ENCODE data around the gene TRIP12.

TRIP12 gene

DNA sequence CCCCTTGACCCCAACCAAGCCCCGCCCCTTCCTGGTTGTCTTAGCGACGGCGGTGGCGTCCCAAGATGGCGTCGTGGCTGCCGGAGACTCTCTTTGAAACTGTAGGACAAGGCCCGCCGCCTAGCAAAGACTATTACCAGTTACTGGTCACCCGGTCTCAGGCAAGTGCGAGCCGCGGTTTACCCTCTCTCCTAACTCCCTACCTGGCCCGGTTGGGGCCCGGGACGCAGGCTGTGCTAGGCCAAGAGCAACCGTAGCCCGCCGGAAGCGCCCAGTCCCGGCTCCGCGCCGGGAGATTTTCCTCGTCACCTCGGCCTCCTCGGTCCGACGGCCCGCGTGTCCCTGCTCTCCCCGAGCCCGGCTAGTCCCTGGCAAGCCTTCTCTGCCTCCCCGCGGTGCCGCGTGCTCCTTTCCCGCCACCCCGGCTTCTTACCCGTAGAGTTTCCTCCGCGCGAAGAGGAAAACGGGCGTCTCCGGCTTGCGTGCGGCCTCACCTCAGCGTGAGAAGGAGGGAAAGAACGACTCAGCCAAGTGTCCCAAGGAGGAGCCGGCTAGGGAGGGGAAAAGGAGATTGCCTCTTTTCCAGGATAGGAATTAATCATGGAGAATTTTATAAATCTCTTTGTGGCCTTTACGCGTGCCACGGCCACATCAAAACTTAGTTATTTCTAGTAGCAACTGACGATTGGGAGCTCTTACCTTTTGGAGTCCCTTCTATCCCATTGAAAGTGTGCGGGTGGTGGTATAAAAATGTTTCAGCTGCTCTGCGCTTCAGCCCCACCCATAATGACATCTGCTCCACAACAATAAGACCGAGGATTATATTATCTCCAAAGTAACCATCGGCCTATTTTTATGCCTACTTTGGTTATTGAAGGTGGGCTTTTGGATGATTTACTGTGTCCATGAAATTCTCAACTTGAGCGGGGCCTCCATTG is 909 bp upstream of the TRIP12 start, which contains the start of gene FBXO36 (continued):
- TF ChIP-seq, protein P1, sequence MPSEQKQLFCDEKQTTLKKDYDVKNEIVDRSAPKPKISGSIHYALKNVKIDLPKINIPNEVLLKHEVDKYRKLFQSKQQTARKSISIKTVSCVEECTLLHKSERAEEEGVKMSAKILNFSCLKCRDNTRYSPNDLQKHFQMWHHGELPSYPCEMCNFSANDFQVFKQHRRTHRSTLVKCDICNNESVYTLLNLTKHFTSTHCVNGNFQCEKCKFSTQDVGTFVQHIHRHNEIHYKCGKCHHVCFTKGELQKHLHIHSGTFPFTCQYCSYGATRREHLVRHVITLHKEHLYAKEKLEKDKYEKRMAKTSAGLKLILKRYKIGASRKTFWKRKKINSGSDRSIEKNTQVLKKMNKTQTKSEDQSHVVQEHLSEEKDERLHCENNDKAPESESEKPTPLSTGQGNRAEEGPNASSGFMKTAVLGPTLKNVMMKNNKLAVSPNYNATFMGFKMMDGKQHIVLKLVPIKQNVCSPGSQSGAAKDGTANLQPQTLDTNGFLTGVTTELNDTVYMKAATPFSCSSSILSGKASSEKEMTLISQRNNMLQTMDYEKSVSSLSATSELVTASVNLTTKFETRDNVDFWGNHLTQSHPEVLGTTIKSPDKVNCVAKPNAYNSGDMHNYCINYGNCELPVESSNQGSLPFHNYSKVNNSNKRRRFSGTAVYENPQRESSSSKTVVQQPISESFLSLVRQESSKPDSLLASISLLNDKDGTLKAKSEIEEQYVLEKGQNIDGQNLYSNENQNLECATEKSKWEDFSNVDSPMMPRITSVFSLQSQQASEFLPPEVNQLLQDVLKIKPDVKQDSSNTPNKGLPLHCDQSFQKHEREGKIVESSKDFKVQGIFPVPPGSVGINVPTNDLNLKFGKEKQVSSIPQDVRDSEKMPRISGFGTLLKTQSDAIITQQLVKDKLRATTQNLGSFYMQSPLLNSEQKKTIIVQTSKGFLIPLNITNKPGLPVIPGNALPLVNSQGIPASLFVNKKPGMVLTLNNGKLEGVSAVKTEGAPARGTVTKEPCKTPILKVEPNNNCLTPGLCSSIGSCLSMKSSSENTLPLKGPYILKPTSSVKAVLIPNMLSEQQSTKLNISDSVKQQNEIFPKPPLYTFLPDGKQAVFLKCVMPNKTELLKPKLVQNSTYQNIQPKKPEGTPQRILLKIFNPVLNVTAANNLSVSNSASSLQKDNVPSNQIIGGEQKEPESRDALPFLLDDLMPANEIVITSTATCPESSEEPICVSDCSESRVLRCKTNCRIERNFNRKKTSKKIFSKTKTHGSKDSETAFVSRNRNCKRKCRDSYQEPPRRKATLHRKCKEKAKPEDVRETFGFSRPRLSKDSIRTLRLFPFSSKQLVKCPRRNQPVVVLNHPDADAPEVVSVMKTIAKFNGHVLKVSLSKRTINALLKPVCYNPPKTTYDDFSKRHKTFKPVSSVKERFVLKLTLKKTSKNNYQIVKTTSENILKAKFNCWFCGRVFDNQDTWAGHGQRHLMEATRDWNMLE (tag by site-specific recombination; conservative IDR thresholded peaks at IDR 0.05; ENCODE audit: low read depth), result no peak
- TF ChIP-seq, protein P2, sequence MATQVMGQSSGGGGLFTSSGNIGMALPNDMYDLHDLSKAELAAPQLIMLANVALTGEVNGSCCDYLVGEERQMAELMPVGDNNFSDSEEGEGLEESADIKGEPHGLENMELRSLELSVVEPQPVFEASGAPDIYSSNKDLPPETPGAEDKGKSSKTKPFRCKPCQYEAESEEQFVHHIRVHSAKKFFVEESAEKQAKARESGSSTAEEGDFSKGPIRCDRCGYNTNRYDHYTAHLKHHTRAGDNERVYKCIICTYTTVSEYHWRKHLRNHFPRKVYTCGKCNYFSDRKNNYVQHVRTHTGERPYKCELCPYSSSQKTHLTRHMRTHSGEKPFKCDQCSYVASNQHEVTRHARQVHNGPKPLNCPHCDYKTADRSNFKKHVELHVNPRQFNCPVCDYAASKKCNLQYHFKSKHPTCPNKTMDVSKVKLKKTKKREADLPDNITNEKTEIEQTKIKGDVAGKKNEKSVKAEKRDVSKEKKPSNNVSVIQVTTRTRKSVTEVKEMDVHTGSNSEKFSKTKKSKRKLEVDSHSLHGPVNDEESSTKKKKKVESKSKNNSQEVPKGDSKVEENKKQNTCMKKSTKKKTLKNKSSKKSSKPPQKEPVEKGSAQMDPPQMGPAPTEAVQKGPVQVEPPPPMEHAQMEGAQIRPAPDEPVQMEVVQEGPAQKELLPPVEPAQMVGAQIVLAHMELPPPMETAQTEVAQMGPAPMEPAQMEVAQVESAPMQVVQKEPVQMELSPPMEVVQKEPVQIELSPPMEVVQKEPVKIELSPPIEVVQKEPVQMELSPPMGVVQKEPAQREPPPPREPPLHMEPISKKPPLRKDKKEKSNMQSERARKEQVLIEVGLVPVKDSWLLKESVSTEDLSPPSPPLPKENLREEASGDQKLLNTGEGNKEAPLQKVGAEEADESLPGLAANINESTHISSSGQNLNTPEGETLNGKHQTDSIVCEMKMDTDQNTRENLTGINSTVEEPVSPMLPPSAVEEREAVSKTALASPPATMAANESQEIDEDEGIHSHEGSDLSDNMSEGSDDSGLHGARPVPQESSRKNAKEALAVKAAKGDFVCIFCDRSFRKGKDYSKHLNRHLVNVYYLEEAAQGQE (tag by site-specific recombination; IDR thresholded peaks at IDR 0.05), result 0 out of 2 replicates have a peak, but pooled peaks have one; percentile 2
- TF ChIP-seq, protein P3, sequence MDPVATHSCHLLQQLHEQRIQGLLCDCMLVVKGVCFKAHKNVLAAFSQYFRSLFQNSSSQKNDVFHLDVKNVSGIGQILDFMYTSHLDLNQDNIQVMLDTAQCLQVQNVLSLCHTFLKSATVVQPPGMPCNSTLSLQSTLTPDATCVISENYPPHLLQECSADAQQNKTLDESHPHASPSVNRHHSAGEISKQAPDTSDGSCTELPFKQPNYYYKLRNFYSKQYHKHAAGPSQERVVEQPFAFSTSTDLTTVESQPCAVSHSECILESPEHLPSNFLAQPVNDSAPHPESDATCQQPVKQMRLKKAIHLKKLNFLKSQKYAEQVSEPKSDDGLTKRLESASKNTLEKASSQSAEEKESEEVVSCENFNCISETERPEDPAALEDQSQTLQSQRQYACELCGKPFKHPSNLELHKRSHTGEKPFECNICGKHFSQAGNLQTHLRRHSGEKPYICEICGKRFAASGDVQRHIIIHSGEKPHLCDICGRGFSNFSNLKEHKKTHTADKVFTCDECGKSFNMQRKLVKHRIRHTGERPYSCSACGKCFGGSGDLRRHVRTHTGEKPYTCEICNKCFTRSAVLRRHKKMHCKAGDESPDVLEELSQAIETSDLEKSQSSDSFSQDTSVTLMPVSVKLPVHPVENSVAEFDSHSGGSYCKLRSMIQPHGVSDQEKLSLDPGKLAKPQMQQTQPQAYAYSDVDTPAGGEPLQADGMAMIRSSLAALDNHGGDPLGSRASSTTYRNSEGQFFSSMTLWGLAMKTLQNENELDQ (tag by site-specific recombination; IDR thresholded peaks at IDR 0.05; ENCODE audit: low read depth), result no peak
- no peak for TF ChIP-seq ZNF174 (tag by site-specific recombination; IDR thresholded peaks at IDR 0.05)
- TF ChIP-seq ZNF24 (tag by site-specific recombination; IDR thresholded peaks at IDR 0.05), result no peak
- TF ChIP-seq ZNF600 (tag by site-specific recombination; IDR thresholded peaks at IDR 0.05), result 0 out of 2 replicates have a peak, but pooled peaks have one; percentile 28
- no peak for TF ChIP-seq ZFP41 (tag by site-specific recombination; IDR thresholded peaks at IDR 0.05; ENCODE audit: borderline replicate concordance)
- peak; percentile 42; the same call in 1 of the 2 replicates for TF ChIP-seq YY1 (tag by site-specific recombination; IDR thresholded peaks at IDR 0.05)
- no peak for TF ChIP-seq ZNF623 (tag by site-specific recombination; IDR thresholded peaks at IDR 0.05)
- TF ChIP-seq KLF10 (tag by site-specific recombination; IDR thresholded peaks at IDR 0.05), result no peak
- TF ChIP-seq, protein P4, sequence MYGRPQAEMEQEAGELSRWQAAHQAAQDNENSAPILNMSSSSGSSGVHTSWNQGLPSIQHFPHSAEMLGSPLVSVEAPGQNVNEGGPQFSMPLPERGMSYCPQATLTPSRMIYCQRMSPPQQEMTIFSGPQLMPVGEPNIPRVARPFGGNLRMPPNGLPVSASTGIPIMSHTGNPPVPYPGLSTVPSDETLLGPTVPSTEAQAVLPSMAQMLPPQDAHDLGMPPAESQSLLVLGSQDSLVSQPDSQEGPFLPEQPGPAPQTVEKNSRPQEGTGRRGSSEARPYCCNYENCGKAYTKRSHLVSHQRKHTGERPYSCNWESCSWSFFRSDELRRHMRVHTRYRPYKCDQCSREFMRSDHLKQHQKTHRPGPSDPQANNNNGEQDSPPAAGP (tag by site-specific recombination; IDR thresholded peaks at IDR 0.05), result no peak
- no peak; the same call in 1 of the 2 replicates for TF ChIP-seq ZBTB48 (tag by site-specific recombination; IDR thresholded peaks at IDR 0.05)
- TF ChIP-seq TRIM28 (IDR thresholded peaks at IDR 0.05; ENCODE audit: borderline replicate concordance, low read length), result no peak
- TF ChIP-seq, protein P5, sequence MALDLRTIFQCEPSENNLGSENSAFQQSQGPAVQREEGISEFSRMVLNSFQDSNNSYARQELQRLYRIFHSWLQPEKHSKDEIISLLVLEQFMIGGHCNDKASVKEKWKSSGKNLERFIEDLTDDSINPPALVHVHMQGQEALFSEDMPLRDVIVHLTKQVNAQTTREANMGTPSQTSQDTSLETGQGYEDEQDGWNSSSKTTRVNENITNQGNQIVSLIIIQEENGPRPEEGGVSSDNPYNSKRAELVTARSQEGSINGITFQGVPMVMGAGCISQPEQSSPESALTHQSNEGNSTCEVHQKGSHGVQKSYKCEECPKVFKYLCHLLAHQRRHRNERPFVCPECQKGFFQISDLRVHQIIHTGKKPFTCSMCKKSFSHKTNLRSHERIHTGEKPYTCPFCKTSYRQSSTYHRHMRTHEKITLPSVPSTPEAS (tag by site-specific recombination; IDR thresholded peaks at IDR 0.05), result no peak
- TF ChIP-seq ZNF629 (tag by site-specific recombination; IDR thresholded peaks at IDR 0.05), result no peak
- no peak for TF ChIP-seq BCL11A (tag by site-specific recombination; IDR thresholded peaks at IDR 0.05; ENCODE audit: low read depth)
- TF ChIP-seq, protein P6, sequence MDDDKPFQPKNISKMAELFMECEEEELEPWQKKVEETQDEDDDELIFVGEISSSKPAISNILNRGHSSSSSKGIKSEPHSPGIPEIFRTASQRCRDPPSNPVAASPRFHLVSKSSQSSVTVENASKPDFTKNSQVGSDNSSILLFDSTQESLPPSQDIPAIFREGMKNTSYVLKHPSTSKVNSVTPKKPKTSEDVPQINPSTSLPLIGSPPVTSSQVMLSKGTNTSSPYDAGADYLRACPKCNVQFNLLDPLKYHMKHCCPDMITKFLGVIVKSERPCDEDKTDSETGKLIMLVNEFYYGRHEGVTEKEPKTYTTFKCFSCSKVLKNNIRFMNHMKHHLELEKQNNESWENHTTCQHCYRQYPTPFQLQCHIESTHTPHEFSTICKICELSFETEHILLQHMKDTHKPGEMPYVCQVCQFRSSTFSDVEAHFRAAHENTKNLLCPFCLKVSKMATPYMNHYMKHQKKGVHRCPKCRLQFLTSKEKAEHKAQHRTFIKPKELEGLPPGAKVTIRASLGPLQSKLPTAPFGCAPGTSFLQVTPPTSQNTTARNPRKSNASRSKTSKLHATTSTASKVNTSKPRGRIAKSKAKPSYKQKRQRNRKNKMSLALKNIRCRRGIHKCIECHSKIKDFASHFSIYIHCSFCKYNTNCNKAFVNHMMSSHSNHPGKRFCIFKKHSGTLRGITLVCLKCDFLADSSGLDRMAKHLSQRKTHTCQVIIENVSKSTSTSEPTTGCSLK (tag by site-specific recombination; IDR thresholded peaks at IDR 0.05), result no peak
- TF ChIP-seq ZNF701 (tag by site-specific recombination; IDR thresholded peaks at IDR 0.05), result no peak
- TF ChIP-seq ZSCAN23 (tag by site-specific recombination; IDR thresholded peaks at IDR 0.05), result no peak
- TF ChIP-seq ZNF354C (tag by site-specific recombination; IDR thresholded peaks at IDR 0.05; ENCODE audit: borderline replicate concordance, low read depth), result no peak
- TF ChIP-seq, protein P7, sequence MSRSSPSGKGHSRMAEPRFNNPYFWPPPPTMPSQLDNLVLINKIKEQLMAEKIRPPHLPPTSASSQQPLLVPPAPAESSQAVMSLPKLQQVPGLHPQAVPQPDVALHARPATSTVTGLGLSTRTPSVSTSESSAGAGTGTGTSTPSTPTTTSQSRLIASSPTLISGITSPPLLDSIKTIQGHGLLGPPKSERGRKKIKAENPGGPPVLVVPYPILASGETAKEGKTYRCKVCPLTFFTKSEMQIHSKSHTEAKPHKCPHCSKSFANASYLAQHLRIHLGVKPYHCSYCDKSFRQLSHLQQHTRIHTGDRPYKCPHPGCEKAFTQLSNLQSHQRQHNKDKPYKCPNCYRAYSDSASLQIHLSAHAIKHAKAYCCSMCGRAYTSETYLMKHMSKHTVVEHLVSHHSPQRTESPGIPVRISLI (tag by site-specific recombination; IDR thresholded peaks at IDR 0.05), result no peak
